Mesenchymal stem cell (in vitro differentiated cells and primary cell): ENCODE results near the gene PAPSS2.

Experiments
- DNase-seq: peaks from one replicate; pipeline ENCODE4 v3.0.0-alpha.2; 2013
- H2AFZ ChIP-seq: one replicate; pipeline ENCODE4 v1.6.1; 2013; ENCODE audit warnings: low read depth, mild to moderate bottlenecking, control low read depth, inconsistent platforms, low read length, moderate library complexity
- H2AK5ac ChIP-seq: 2 replicates; pipeline ENCODE4 v1.6.1; 2013; ENCODE audit warnings: low read length, moderate library complexity, mild to moderate bottlenecking, inconsistent platforms; ENCODE audit not compliant: severe bottlenecking
- H2BK120ac ChIP-seq: one replicate; pipeline ENCODE4 v1.6.1; 2013; ENCODE audit warnings: low read depth, mild to moderate bottlenecking, inconsistent platforms, low read length, moderate library complexity
- H2BK12ac ChIP-seq, 2 experiments: one replicate each; pipeline ENCODE4 v1.6.1; 2013; ENCODE audit warnings: inconsistent platforms in 2 of 2, low read length in 2 of 2, mild to moderate bottlenecking in 2 of 2, moderate library complexity in 2 of 2, control low read depth in 1 of 2
- H2BK15ac ChIP-seq: one replicate; pipeline ENCODE4 v1.6.1; 2013; ENCODE audit warnings: mild to moderate bottlenecking, low read depth, inconsistent platforms; ENCODE audit not compliant: poor library complexity, severe bottlenecking
- H2BK5ac ChIP-seq: 2 replicates; pipeline ENCODE4 v1.6.1; 2013; ENCODE audit warnings: low read depth, mild to moderate bottlenecking, low read length, control low read depth, inconsistent platforms; ENCODE audit not compliant: poor library complexity, severe bottlenecking
- H3K14ac ChIP-seq, 2 experiments: one replicate each; pipeline ENCODE4 v1.6.1; 2013; ENCODE audit warnings: inconsistent platforms in 2 of 2, low read length in 2 of 2, control low read depth in 1 of 2, mild to moderate bottlenecking in 1 of 2, moderate library complexity in 1 of 2
- H3K18ac ChIP-seq, 2 experiments: one replicate each; pipeline ENCODE4 v1.6.1; 2013; ENCODE audit warnings: inconsistent platforms in 2 of 2, low read length in 2 of 2, control low read depth in 1 of 2, low read depth in 1 of 2, mild to moderate bottlenecking in 1 of 2
- H3K23ac ChIP-seq, 2 experiments: one replicate each; pipeline ENCODE4 v1.6.1; 2013; ENCODE audit warnings: inconsistent platforms in 2 of 2, low read length in 2 of 2, mild to moderate bottlenecking in 2 of 2, moderate library complexity in 2 of 2, control low read depth in 1 of 2
- H3K27ac ChIP-seq: 2 replicates; pipeline ENCODE4 v1.5.1; 2013; ENCODE audit warnings: mild to moderate bottlenecking, moderate library complexity, low read length, control low read depth, inconsistent platforms; ENCODE audit not compliant: poor library complexity, severe bottlenecking
- H3K27me3 ChIP-seq, 2 experiments: 2 replicates each; pipeline versions ENCODE4 v1.6.1 to v1.7.0; 2013; ENCODE audit warnings: low read length in 2 of 2, mild to moderate bottlenecking in 2 of 2, moderate library complexity in 2 of 2, control low read depth in 1 of 2, inconsistent platforms in 1 of 2; ENCODE audit not compliant: control insufficient read depth in 1 of 2, insufficient read depth in 1 of 2
- H3K36me3 ChIP-seq, 2 experiments: 2 replicates each; pipeline versions ENCODE4 v1.6.1 to v1.7.0; 2013; ENCODE audit warnings: low read length in 2 of 2, control low read depth in 1 of 2, inconsistent platforms in 1 of 2, low read depth in 1 of 2, mild to moderate bottlenecking in 1 of 2; ENCODE audit not compliant: insufficient read depth in 2 of 2, control insufficient read depth in 1 of 2
- H3K4ac ChIP-seq, 2 experiments: one replicate each; pipeline ENCODE4 v1.6.1; 2013; ENCODE audit warnings: inconsistent platforms in 2 of 2, low read length in 2 of 2, mild to moderate bottlenecking in 2 of 2, moderate library complexity in 2 of 2, control low read depth in 1 of 2, low read depth in 1 of 2
- H3K4me1 ChIP-seq: 2 replicates; pipeline ENCODE4 v1.6.1; 2013; ENCODE audit warnings: low read depth, low read length, control low read depth; ENCODE audit not compliant: control insufficient read depth, insufficient read depth
- H3K4me2 ChIP-seq: 2 replicates; pipeline ENCODE4 v1.6.1; 2013; ENCODE audit warnings: low read length, mild to moderate bottlenecking, inconsistent platforms; ENCODE audit not compliant: poor library complexity, severe bottlenecking
- H3K4me3 ChIP-seq, 2 experiments: 2 replicates each; pipeline versions ENCODE4 v1.5.1 to v1.7.0; 2013; ENCODE audit warnings: low read length in 2 of 2, mild to moderate bottlenecking in 2 of 2, control low read depth in 1 of 2, low read depth in 1 of 2; ENCODE audit not compliant: insufficient read depth in 1 of 2
- H3K79me1 ChIP-seq: replicated peaks from 2 replicates; pipeline ENCODE4 v1.6.1; 2013; ENCODE audit warnings: mild to moderate bottlenecking, control low read depth, low read length, inconsistent platforms; ENCODE audit not compliant: poor library complexity, severe bottlenecking
- H3K9ac ChIP-seq: 2 replicates; pipeline ENCODE4 v1.7.0; 2013; ENCODE audit warnings: mild to moderate bottlenecking, low read length, moderate library complexity
- H3K9me3 ChIP-seq: 2 replicates; pipeline ENCODE4 v1.7.0; 2013; ENCODE audit warnings: mild to moderate bottlenecking, low read length; ENCODE audit not compliant: control insufficient read depth
- H4K8ac ChIP-seq: one replicate; pipeline ENCODE4 v1.6.1; 2013; ENCODE audit warnings: inconsistent platforms, mild to moderate bottlenecking, low read length, moderate library complexity
- H4K91ac ChIP-seq: one replicate; pipeline ENCODE4 v1.6.1; 2013; ENCODE audit warnings: mild to moderate bottlenecking, low read length, inconsistent platforms
- WGBS: methylation state at CpG from one replicate; pipeline ENCODE4 v1.1.7; 2013; ENCODE audit warnings: mixed read lengths; 5-methylcytosine and 5-hydroxymethylcytosine counted together

PAPSS2 gene

GRCh38 chr10:87661861-87662785 is 2.4 kb downstream of the PAPSS2 start:
- WGBS = 93% methylated on average over 5 of the region's 6 CpGs
- H3K9ac ChIP-seq = peak overlapping the region; percentile 94
- H2AFZ ChIP-seq = no peak overlapping the region
- H2BK15ac ChIP-seq = no peak overlapping the region
- H3K4ac ChIP-seq = peak overlapping the region in 1 of 2 experiments; percentile 33
- H3K36me3 ChIP-seq = peaks cover 0 to 10% of the 10 kb centered on the region in 2 experiments
- peaks cover 22% of the 10 kb centered on the region for H3K79me1 ChIP-seq
- H3K23ac ChIP-seq = no peak overlapping the region
- no peak overlapping the region for H3K14ac ChIP-seq
- no peak overlapping the region for H2BK120ac ChIP-seq
- peak overlapping the region in 1 of 2 experiments; percentile 46 for H2BK12ac ChIP-seq
- peak overlapping the region; percentile 50 for H4K8ac ChIP-seq
- no peak overlapping the region for H2BK5ac ChIP-seq
- peaks cover 13% of the 10 kb centered on the region for H3K4me1 ChIP-seq
- H3K4me2 ChIP-seq = no peak overlapping the region
- H4K91ac ChIP-seq = no peak overlapping the region
- no peaks in the 10 kb centered on the region for H3K27me3 ChIP-seq
- peak overlapping the region in 1 of 2 experiments; percentile 89 for H3K4me3 ChIP-seq
- H3K27ac ChIP-seq = no peak overlapping the region
- no peak overlapping the region for H2AK5ac ChIP-seq
- no peak overlapping the region for H3K18ac ChIP-seq
- DNase-seq = peak; percentile 67
- no peaks in the 10 kb centered on the region for H3K9me3 ChIP-seq

- no peak overlapping the region for H2BK120ac ChIP-seq
- no peak overlapping the region for H2BK12ac ChIP-seq
- H3K27ac ChIP-seq = no peak overlapping the region
- peaks cover 22% of the 10 kb centered on the region for H3K79me1 ChIP-seq
- H3K4me2 ChIP-seq = no peak overlapping the region
- H2BK15ac ChIP-seq = no peak overlapping the region
- H3K23ac ChIP-seq = no peak overlapping the region
- no peak overlapping the region for H2AFZ ChIP-seq
- DNase-seq = no peak
- no peak overlapping the region for H3K4ac ChIP-seq
- H3K9ac ChIP-seq = no peak overlapping the region
- no peak overlapping the region for H3K18ac ChIP-seq
- no peak overlapping the region for H4K8ac ChIP-seq
- H2AK5ac ChIP-seq = no peak overlapping the region
- 100% methylated on average over 2 of the region's 2 CpGs for WGBS
- H3K9me3 ChIP-seq = no peaks in the 10 kb centered on the region
- H3K36me3 ChIP-seq = peaks cover 0 to 14% of the 10 kb centered on the region in 2 experiments
- no peak overlapping the region for H3K4me3 ChIP-seq
- H4K91ac ChIP-seq = no peak overlapping the region
- no peaks in the 10 kb centered on the region for H3K27me3 ChIP-seq
- H3K14ac ChIP-seq = no peak overlapping the region
- peaks cover 5% of the 10 kb centered on the region for H3K4me1 ChIP-seq
- H2BK5ac ChIP-seq = no peak overlapping the region
Observed at GRCh38 chr10:87664276-87664701, 4.6 kb downstream of the PAPSS2 start.

DNA sequence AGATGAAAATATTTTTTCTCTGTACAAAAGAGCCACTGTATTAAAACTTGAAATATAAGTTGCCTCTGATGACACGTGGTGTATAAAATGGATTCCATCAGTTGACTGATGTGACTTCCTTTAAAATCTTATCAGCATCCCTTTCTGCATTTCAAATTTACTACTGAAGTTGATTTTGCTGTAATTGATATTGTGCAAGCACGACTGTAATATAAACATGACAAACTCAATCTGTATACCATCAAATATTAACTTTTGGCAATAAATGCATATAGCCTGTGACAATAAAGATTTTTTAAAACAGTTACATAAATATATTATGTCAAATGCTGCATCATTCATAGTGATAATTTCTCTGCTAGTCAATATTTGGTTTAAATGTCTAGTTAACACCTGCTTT is 7.8 kb downstream of the PAPSS2 start:
- H3K27ac ChIP-seq = no peak overlapping the region
- DNase-seq = no peak
- H3K4me3 ChIP-seq = no peak overlapping the region
- H2AK5ac ChIP-seq = no peak overlapping the region
- no peak overlapping the region for H3K4me2 ChIP-seq
- no peak overlapping the region for H4K91ac ChIP-seq
- H3K9me3 ChIP-seq = no peaks in the 10 kb centered on the region
- no peak overlapping the region for H3K18ac ChIP-seq
- H2BK120ac ChIP-seq = no peak overlapping the region
- no peak overlapping the region for H3K4ac ChIP-seq
- H2BK12ac ChIP-seq = no peak overlapping the region
- H3K27me3 ChIP-seq = no peaks in the 10 kb centered on the region
- H2BK5ac ChIP-seq = no peak overlapping the region
- no peak overlapping the region for H3K9ac ChIP-seq
- H2BK15ac ChIP-seq = no peak overlapping the region
- no peak overlapping the region for H4K8ac ChIP-seq
- peaks cover 2% of the 10 kb centered on the region for H3K4me1 ChIP-seq
- peaks cover 16% of the 10 kb centered on the region for H3K79me1 ChIP-seq
- no peak overlapping the region for H3K14ac ChIP-seq
- no peak overlapping the region for H3K23ac ChIP-seq
- no peak overlapping the region for H2AFZ ChIP-seq
- peaks cover 0 to 14% of the 10 kb centered on the region in 2 experiments for H3K36me3 ChIP-seq
- no CpG with 5 or more reads among the region's 2 CpGs for WGBS

DNA sequence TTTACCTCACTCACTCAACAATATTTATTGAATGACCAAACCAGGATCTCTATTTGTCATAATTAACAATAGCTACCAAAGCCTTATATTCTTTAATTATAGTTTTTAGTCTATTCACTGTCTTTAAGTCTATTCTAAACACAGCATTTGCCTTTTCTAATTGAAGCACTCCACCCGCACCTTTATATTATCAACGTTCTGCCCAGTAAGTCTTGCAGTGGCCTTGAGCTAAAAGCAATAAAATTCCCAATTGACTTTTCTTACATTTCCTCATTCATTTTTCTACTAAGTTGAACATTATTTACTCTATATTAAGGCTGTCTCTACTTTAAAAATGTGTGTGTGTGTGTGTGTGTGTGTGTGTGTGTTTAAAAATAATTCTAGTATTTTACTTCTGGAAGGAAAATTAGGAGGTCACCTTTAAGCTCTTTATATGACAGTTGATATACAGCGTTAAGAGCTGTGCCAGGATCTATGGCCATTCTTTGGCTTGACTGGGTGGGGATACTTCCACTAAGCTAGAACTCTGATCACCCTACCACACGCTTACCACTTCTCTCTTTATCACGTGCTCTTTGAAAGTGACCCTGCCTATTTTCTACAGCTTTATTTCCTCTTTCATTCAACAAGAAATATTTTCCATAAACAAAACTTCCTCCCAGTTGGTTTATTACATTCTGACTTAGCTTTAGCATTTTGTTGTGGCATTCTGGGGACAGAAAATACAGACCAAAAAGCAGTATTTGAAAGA is 8.8 kb downstream of the PAPSS2 start:
- Histone ChIP-seq H2BK5ac (no peak overlapping the region), H3K27me3 (no peaks in the 10 kb centered on the region), H3K23ac (no peak overlapping the region), H3K9ac (no peak overlapping the region), H3K27ac (no peak overlapping the region), H3K9me3 (no peaks in the 10 kb centered on the region), H4K91ac (no peak overlapping the region), H2BK15ac (no peak overlapping the region), H3K4ac (no peak overlapping the region), H3K4me2 (no peak overlapping the region), H3K79me1 (peaks cover 13% of the 10 kb centered on the region), H2BK12ac (no peak overlapping the region), H3K14ac (no peak overlapping the region), H3K4me1 (peaks cover 2% of the 10 kb centered on the region), H3K36me3 (peaks cover 0 to 14% of the 10 kb centered on the region in 2 experiments), H3K18ac (no peak overlapping the region), H2AFZ (no peak overlapping the region), H2BK120ac (peak overlapping the region; percentile 34), H4K8ac (no peak overlapping the region), H3K4me3 (no peak overlapping the region), H2AK5ac (no peak overlapping the region)
- no peak for DNase-seq
- 83% methylated on average over 5 of the region's 5 CpGs for WGBS
